ENCODE measurements around the gene SLC25A53. TPM values are rescaled to one million over a fixed set of nuclear protein-coding genes. Genes with fewer than 3 reads are reported as not detected.

The SLC25A53 gene, protein sequence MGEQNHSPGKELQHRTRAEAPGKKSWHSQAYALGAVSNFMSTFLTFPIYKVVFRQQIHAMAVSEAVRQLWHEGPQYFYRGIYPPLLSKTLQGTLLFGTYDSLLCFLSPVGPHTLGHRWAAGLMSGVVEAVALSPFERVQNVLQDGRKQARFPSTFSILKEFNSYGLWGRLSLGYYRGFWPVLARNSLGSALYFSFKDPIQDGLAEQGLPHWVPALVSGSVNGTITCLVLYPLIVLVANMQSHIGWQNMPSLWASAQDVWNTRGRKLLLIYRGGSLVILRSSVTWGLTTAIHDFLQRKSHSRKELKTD
- total RNA-seq, result 1 to 10 TPM; 7.5 to 8.6 TPM

DNA sequence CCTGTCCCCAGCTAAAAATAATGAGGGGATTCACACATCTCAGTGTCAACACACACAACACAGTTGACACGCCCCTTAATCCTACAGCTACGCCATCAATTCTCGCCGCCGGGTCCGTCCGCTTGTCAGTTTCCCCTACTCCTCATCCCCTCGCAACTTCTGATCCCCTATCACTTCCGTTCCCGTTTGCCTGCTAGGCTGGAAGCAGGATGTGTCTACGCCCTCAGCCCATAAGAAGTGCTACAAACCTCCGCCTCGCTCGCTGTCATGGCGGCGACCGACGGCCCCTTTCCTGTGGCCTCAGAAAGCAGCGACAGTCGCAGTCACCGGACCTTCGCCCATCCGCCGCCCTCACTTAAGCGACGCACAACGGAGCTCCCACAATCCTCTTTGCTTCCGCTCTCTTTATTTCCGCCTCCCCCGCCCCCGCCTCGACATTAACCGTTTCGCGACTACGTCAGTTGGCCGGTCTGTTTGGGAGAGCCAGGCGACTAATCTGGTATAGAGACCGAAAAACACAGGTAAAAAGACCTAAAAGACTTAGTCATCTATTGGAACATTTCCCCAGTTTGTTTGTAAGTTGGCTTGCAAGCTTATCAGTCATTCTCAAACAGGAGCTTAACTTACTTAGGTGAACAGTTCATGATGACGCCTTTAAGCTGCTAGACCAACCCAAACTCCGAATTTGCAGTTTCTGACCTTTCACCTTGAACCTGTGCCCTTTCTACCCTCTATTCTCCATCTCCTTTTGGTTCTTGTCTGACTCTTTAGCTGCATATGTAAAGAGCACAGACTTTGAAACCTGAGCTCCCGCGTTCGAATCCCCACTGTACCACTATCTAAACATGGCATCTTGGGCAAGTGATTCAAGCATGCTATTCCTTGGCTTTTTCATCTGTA is at the start of gene SLC25A53:
TSS of gene SLC25A53 (minus strand) at position 380 of the 900 bp plus-strand sequence. CDS start 51,752 bp downstream, outside the sequence.
- Histone ChIP-seq H3K36me3 (no peaks in the 10 kb centered on the region), H3K4me3 (peak within 1 kb of the TSS; percentile 57), H3K27ac (peak within 1 kb of the TSS; percentile 78), H3K4me1 (no peaks in the 10 kb centered on the region), H3K27me3 (no peaks in the 10 kb centered on the region), H3K9me3 (no peaks in the 10 kb centered on the region), H3K9ac (ENCODE audit: low read depth in 2 of 2, low read length in 2 of 2) (peak within 1 kb of the TSS; percentile 60 to 68)
- intact Hi-C loops (cut with DNase I), result no loop called here
- DNase-seq, result peak; percentile 78
- TF ChIP-seq, protein P1, sequence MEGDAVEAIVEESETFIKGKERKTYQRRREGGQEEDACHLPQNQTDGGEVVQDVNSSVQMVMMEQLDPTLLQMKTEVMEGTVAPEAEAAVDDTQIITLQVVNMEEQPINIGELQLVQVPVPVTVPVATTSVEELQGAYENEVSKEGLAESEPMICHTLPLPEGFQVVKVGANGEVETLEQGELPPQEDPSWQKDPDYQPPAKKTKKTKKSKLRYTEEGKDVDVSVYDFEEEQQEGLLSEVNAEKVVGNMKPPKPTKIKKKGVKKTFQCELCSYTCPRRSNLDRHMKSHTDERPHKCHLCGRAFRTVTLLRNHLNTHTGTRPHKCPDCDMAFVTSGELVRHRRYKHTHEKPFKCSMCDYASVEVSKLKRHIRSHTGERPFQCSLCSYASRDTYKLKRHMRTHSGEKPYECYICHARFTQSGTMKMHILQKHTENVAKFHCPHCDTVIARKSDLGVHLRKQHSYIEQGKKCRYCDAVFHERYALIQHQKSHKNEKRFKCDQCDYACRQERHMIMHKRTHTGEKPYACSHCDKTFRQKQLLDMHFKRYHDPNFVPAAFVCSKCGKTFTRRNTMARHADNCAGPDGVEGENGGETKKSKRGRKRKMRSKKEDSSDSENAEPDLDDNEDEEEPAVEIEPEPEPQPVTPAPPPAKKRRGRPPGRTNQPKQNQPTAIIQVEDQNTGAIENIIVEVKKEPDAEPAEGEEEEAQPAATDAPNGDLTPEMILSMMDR (IDR thresholded peaks at IDR 0.05), result no peak

GRCh38 chrX:104205548-104205947 is 48.7 kb upstream of the SLC25A53 start:
- intact Hi-C loops (cut with DNase I), result no loop called here
- H3K9ac ChIP-seq (ENCODE audit: low read depth in 2 of 2, low read length in 2 of 2), result no peak overlapping the region
- no peak overlapping the region for H3K27ac ChIP-seq
- H3K27me3 ChIP-seq, result no peaks in the 10 kb centered on the region
- no peak overlapping the region for H3K4me3 ChIP-seq
- TF ChIP-seq, protein P1 (IDR thresholded peaks at IDR 0.05), result no peak
- no peaks in the 10 kb centered on the region for H3K4me1 ChIP-seq
- no peaks in the 10 kb centered on the region for H3K9me3 ChIP-seq
- H3K36me3 ChIP-seq, result no peaks in the 10 kb centered on the region
- no peak for DNase-seq

- no peaks in the 10 kb centered on the region for H3K4me1 ChIP-seq
- H3K4me3 ChIP-seq, result no peak overlapping the region
- H3K27ac ChIP-seq, result no peak overlapping the region
- no peaks in the 10 kb centered on the region for H3K9me3 ChIP-seq
- H3K27me3 ChIP-seq, result no peaks in the 10 kb centered on the region
- TF ChIP-seq, protein P1 (IDR thresholded peaks at IDR 0.05), result peak; percentile 80
- intact Hi-C loops (cut with DNase I), result loop anchor here (5.0 kb wide), 1 partner anchor 147 kb away; no protein-coding TSS in a partner anchor
- H3K9ac ChIP-seq (ENCODE audit: low read depth in 2 of 2, low read length in 2 of 2), result no peak overlapping the region
- no peaks in the 10 kb centered on the region for H3K36me3 ChIP-seq
- DNase-seq, result peak; percentile 18
These were observed 38.8 kb upstream of the SLC25A53 start for GRCh38 chrX:104195489-104196084.

- Histone ChIP-seq H3K4me1 (no peaks in the 10 kb centered on the region), H3K9ac (ENCODE audit: low read depth in 2 of 2, low read length in 2 of 2) (no peak overlapping the region), H3K4me3 (no peak overlapping the region), H3K27ac (no peak overlapping the region), H3K27me3 (no peaks in the 10 kb centered on the region), H3K9me3 (no peaks in the 10 kb centered on the region), H3K36me3 (no peaks in the 10 kb centered on the region)
- TF ChIP-seq, protein P1 (IDR thresholded peaks at IDR 0.05), result no peak
- no peak for DNase-seq
- intact Hi-C loops (cut with DNase I), result loop anchor here (5.0 kb wide), 1 partner anchor 147 kb away; no protein-coding TSS in a partner anchor
These were observed 38.2 kb upstream of the SLC25A53 start for GRCh38 chrX:104195013-104195412.

DNA sequence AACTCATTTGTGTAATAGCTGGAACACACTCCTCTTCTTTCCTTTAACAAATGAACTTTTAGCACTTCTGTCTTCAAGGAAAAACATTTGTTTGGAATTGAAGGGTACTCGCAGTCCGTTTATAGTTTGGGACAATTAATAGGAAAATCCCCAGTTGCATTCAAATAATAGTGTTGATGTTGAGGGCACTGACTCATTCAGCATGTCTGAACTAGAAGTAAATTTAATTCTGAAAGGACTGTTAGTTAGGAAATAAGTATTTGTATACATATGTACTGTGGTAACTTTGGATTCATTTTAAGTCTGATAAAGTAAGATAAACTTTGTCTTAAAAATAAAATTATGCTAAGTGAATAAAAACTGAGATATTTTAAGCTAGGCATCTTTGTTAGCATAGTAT is 36.7 kb upstream of the SLC25A53 start:
- no peaks in the 10 kb centered on the region for H3K9me3 ChIP-seq
- intact Hi-C loops (cut with DNase I), result no loop called here
- TF ChIP-seq, protein P1 (IDR thresholded peaks at IDR 0.05), result no peak
- H3K4me1 ChIP-seq, result no peaks in the 10 kb centered on the region
- no peaks in the 10 kb centered on the region for H3K27me3 ChIP-seq
- no peak overlapping the region for H3K9ac ChIP-seq (ENCODE audit: low read depth in 2 of 2, low read length in 2 of 2)
- no peak for DNase-seq
- no peaks in the 10 kb centered on the region for H3K36me3 ChIP-seq
- H3K4me3 ChIP-seq, result no peak overlapping the region
- H3K27ac ChIP-seq, result no peak overlapping the region
